Suppressor macrophage treated with lipopolysaccharide for 4 hours (primary cell): Measurements from ENCODE around the gene C2orf74.
"Not testable (repeated sequence)": the region's sequence is repeated elsewhere in the genome, so short reads cannot be mapped to it uniquely, and the experiment has no call there.

Experiments
- DNase-seq: peaks from one replicate; pipeline ENCODE4 v3.0.0-alpha.2; 2020

C2orf74 gene

DNA sequence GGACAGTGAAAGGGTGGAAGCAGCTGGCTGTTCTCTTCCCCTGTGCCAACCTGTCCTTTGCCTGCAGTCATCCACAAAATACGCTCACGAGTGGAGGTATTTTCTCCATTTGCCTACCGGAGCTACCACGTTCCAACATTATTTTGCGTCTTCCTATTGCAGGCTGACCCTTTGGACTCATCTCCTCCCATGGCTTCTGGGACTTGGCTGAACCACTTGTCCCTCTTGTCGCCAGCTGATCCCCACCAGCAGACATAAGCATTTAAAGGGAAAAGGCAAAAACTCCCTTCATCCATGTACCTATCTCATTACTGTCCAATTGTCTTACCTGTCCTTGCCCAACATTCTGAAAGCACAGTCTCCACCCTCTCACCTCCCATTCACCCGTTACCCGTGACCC lies 13.0 kb downstream of the C2orf74 start:
- DNase-seq, result no peak

DNA sequence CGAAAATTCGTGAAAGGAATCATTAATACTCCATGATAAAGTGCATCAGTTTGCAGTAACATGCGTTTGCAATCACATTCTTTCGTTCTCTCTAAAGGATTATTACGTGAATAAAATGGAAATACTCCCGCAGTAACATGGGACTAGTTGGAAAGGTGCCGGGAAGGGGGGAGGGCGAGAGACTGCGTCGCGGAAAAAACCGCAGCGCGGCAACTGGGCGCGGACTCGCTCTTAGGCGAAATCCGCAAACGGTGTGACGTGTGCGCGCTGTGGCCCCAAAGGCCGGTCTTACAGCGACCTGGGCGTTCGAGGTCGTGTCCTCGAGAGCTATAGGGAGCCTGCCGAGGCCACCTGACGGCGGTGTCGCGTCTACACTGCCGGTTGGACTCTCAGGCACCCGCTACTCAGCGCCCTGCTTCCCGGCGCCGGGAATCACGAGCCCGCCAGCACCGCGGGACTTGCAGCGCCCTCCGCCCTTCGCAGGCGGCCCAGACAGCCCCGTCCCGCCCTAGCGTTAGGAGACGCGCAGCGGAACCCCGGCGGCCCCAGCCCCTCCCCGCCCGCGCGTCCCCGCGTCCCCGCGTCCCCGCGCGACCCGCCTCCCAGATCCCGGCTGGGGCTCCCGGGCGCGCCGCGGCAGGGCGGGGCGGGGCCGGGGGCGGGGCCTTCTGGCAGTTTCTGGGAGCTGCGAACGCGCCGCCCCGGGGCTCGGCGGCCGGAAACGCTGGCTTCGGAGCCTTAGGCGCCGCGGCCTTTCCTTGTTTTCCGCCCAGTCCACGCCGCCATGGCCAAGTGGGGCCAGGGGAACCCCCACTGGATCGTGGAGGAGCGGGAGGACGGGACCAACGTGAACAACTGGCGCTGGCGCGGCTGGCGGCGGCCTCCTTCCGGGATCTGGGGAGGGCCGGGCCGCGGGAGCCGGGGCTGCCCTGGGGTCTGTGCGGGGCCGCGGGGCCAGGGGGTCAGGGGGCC lies 15.1 kb downstream of the C2orf74 start:
- peak; percentile 97 for DNase-seq

GRCh38 chr2:61177727-61178549 lies 15.9 kb downstream of the C2orf74 start:
- DNase-seq, result peak; percentile 37

DNA sequence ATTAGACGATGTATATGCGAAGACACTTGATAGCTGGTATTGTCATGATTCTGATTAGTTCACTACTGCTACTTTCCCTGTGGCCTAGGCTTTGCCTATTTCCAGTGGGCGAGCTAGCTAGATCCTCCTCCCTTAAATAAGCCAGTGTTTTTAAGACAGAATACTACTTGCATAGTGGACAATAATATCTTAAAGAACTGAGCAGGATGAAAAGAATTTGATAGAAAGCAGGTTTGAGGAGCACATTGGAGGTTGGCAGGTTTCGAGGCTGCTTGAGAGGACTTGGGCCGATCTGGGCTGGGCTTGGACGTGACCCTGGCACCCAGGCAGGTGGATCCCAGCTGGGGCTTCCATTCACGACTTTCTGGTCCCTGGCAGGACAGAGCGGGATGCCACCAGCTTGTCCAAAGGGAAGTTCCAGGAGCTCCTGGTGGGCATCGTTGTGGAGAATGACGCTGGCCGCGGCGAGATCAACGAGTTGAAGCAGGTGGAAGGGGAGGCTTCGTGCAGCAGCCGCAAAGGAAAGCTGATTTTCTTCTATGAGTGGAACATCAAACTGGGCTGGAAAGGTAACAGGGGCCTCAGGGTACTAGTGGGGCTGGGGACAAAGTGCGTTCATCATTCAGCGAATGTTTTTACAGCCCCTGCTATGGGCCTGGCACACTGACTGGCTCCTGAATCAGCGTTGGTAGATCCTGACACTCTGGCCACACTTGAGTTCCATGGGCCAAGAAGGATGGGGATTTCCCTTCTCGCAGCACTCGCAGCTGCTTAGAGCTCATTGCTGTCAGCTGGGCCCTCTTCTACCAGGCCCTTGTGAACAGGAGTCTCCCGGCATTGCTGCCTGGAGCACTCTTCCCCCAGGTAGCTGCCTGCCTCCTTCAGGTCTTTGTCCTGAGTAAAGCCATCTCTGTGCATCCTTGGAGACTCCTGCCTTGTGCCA lies 16.9 kb downstream of the C2orf74 start:
- peak; percentile 26 for DNase-seq

- DNase-seq, result no peak
These were observed 18.0 kb downstream of the C2orf74 start for GRCh38 chr2:61179701-61180639.

GRCh38 chr2:61180686-61181085 lies 18.7 kb downstream of the C2orf74 start:
- DNase-seq, result no peak

DNA sequence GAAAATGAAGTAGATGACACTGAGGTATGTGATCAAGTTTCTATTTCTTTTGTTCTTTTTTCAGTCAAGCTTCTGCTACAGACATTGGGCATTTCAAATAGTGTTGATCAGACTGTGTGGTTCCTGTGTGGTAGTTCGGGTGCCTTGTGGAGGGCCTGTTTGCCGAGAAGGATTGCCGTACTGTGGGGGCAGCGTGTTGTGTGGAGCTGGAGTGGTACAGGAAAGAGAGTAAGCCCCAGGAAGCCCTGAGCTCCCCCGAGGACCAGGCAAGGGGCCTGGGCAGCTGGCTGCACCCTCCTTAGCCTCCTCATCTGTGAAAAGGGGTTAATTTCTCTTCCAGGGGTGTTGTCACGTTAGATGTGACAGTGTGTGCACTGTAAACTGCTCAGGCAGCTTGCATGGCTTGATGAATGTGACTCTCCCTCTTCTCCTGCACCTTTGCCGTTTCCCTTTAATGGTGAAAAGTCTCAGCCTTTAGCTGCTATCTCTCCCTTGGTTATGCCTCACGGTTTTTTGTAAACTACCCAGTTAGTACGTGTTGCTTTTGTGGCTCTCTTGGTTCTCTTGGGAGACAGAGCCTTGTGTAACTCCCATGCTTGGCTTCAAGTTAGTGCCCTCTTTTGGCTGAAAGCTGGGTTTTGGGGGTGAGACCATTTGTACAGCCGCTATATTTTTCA lies 19.5 kb downstream of the C2orf74 start:
- DNase-seq, result no peak

DNA sequence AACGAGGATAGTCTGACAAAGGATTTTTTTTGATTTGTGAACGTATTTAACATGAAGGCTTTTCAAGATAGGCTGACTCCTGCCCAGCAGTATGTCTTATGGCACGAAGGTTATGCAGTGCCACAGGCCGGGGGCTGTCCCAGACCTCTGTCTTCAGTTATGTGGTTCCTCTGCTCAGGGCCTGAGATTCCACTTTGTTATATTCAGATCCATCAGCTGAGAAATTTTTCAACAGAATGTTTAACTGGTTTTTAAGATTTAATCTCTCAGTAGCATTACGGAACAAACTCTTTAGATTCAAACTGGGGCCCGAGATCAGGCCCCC lies 20.0 kb downstream of the C2orf74 start:
- no peak for DNase-seq

DNA sequence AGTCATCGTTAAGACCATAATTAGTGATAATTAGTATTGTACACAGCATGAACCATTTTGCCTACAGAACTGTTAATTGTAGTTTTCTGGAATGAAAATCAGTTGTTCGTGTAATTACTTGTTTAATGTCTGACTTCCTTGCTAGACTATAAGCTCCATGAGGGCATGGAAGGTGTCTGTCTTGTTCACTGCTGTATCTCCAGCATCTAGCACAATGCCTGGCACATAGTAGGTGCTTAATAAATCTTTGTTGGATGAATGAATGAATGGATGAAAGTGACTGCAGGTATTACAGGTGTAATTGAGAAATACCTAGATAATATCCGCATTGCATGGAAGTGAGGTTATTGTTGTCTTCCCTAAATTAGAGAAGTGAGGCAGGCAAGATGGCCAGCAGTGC lies 21.8 kb downstream of the C2orf74 start:
- DNase-seq, result no peak

DNA sequence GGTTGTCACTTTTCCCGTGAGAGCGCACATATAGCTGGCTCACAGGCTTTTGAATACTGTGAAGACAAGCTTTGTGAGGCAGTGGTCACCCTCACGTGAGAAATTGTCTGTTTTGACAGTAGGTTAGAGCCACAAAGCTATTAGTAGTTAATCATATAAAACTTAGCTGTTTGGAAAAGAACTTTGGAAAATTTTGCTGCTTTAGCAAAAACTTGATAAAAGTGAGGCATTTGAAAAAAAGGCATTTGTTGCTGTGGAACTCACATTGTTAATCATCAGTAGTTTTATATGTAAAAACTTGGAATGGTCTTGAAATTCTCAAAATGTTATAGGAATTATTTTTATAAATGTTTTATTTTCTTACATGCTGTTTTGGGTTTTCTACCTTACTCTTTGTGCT lies 22.3 kb downstream of the C2orf74 start:
- no peak for DNase-seq

DNA sequence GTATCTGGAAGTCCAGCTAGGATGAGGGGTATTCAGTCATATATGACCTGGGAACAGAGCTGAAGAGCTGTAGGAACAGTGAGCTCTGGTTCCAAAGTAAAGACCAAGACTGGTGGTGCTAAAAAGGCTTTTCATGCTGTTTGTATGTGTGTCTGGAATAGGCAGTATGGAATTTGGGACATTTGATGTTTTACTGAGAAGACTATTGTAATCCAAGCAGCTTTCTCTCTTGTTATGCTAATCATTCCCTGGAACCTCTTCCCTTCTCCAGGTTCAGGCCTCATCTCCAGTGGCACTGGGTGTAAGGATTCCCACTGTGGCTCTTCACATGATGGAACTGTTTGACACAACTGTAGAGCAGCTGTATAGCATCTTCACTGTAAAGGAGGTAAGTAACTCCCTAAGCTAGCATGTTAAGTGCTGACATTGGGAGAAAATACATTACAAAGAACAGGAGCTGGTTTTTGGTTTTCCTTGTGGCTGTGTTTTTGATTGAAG lies 23.3 kb downstream of the C2orf74 start:
- no peak for DNase-seq

DNA sequence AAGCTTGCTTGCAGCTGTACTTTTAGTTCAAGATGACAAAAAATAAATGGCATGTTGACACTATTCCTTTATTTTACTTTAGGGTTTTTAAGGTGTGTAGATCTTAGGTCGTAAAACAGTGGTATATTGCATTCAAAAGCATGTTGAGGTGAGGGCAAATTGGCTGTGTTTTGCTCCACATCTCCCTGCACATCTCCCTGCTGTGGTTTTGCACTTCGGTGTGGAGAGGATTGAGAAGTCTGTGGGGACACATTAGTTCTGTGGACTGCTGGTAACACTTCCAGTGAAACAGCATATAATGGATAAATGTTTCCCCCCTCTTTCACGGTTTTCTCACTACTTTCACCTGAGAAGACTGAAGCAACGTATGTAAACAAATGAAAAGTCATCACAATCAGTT lies 25.1 kb downstream of the C2orf74 start:
- no peak for DNase-seq

DNA sequence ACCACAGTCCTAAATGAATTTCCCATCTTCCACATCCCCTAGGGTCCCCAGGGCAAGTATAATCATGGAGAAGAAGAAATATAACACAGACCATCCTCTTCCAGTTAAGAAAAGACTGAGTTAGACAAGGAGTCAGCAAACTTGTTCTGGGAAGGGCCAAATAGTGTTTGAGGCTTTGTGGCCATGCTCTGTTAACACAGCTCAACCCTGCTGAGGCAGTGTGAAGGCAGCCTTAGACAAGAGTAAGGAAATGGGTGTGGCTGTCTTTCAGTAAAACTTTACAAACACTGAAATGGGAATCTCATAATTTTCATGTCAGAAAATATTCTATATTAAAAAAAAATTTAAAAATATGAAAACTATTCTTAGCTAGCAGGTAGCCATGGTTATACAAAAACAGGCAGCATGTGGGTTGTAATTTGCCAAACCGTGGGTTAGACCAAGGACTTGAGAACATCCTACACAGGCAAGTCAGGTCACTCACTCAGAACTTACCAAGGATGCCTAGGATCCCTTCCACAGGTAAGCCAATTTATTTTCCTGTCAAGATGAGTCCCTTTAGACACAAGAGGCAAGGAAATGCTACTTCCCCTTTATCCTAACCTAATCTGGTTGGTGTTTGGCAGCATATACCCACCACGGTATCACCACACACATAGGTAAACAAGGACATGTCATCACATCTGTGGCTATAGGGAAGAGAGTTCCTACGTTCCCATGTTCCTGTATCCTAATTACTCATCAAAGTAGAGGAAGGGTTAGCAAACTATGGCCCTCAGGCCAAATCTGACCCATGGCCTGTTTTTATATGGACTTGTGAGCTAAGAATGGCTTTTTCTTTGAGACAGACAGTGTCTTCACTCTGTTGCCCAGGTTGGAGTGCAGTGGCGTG lies 31.9 kb downstream of the C2orf74 start:
- no peak for DNase-seq

- not testable (repeated sequence) for DNase-seq
These were observed 32.7 kb downstream of the C2orf74 start for GRCh38 chr2:61194646-61195045.

DNA sequence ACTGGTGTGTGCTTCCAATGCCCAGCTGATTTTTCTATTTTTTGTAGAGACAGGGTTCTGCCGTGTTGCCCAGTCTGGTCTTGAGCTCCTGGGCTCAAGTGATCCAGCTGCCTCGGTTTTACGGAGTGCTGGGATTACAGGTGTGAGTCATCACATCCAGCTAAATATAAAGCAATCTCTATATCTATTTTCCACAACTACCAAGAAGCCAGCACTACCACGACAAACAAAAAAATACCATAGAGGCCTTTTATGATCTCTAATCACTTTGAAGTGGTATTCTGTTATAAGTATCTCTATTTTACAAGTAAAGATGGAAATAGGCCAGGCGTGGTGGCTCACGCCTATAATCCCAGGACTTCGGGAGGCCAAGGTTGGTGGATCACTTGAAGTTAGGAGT lies 34.7 kb downstream of the C2orf74 start:
- no peak for DNase-seq

DNA sequence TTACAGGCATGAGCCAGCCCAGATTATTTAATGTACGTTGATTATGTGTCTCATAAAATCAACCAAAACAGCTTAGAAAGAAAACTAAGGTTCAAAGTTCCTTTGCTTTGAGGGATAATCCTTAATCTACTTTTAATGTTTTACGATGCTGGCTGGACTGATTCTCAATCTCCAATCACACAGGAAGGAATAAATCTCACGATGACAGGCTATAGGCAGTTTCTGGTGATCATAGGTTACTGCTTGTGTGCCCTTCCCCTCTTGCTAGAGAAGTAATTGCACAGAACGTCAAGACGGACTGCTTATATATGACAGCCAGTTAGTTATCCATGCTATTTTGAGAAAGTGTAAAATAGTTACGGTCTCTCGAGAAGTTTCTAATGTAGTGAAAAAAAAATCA lies 43.1 kb downstream of the C2orf74 start:
- no peak for DNase-seq

DNA sequence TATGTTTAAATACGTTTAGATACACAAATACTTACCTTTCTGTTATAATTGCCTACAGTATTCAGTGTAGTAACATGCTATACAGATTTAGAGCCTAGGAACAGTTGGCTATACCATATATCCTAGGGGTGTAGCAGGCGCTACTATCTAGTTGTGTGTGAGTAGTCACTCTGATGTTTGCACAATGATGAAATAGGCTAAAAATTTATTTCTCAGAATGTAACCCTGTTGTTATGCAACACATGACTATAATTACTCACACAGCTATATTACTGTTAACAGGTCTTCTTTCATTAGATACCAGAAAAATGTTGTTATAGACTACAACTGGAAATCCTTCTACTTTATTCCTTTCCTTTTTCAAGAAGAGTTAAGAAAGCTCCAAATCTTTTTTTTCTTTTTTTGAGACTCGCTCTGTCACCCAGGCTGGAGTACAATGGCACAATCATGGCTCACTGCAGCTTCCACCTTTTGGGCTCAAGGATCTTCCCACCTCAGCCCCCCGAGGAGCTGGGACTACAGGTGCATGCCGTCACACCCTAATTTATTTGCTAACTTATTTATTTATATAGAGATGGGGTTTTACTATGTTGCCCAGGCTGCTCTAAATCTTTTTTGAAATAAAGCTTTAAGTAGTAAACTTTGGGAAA lies 48.5 kb downstream of the C2orf74 start:
- DNase-seq, result peak; percentile 37

- no peak for DNase-seq
These were observed 52.2 kb downstream of the C2orf74 start for GRCh38 chr2:61214171-61214570.
